ENCODE data around the gene MAB21L4. TPM values are rescaled to one million over a fixed set of nuclear protein-coding genes. Genes with fewer than 3 reads are reported as not detected.

The MAB21L4 gene
- total RNA-seq, 1 donor from 2014 or later = 0.59 TPM

DNA sequence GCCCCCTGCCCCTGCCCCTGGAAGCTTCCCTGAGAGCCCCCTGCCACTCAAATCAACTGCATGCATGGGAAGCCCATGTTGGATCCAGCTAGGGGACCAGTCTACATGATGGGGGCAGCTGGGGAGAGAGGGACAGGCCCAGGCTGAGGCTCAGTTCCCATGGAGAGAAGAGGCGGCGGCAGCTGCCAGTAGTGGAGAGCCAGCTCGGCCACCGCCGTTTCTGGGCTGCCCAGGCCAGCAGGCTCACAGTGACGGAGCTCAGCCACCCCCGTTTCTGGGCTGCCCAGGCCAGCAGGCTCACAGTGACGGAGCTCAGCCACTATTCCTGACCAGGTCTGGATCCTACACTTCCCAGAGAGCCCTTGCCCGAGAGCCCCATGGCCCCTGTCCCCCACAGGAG lies 3.6 kb downstream of the MAB21L4 start:
- H3K36me3 Mint-ChIP-seq (ENCODE audit: low read depth, unreplicated experiment) = no peaks in the 10 kb centered on the region
- Histone ChIP-seq H3K4me3 (ENCODE audit: insufficient read depth, low read depth, low read length) (no peak overlapping the region), H3K27me3 (ENCODE audit: insufficient read depth, low read length) (no peaks in the 10 kb centered on the region), H3K9me3 (ENCODE audit: insufficient read depth, low read depth, low read length) (no peaks in the 10 kb centered on the region), H3K4me2 (ENCODE audit: low read length) (no peak overlapping the region), H3K36me3 (ENCODE audit: insufficient read depth, low read length) (no peaks in the 10 kb centered on the region), H3K27ac (ENCODE audit: low read depth, low read length) (no peak overlapping the region), H3K79me2 (ENCODE audit: insufficient read depth, low read length) (no peaks in the 10 kb centered on the region), H4K20me1 (ENCODE audit: insufficient read depth, low read length) (no peaks in the 10 kb centered on the region), H3K9ac (ENCODE audit: low read length) (no peak overlapping the region), H2AFZ (ENCODE audit: low read depth, low read length) (no peak overlapping the region), H3K4me1 (ENCODE audit: insufficient read depth, low read length) (peaks cover 3% of the 10 kb centered on the region)
- no peaks in the 10 kb centered on the region for H3K4me1 Mint-ChIP-seq (ENCODE audit: low read depth, unreplicated experiment)
- TF ChIP-seq, protein P1, sequence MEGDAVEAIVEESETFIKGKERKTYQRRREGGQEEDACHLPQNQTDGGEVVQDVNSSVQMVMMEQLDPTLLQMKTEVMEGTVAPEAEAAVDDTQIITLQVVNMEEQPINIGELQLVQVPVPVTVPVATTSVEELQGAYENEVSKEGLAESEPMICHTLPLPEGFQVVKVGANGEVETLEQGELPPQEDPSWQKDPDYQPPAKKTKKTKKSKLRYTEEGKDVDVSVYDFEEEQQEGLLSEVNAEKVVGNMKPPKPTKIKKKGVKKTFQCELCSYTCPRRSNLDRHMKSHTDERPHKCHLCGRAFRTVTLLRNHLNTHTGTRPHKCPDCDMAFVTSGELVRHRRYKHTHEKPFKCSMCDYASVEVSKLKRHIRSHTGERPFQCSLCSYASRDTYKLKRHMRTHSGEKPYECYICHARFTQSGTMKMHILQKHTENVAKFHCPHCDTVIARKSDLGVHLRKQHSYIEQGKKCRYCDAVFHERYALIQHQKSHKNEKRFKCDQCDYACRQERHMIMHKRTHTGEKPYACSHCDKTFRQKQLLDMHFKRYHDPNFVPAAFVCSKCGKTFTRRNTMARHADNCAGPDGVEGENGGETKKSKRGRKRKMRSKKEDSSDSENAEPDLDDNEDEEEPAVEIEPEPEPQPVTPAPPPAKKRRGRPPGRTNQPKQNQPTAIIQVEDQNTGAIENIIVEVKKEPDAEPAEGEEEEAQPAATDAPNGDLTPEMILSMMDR (IDR thresholded peaks at IDR 0.05; ENCODE audit: insufficient read depth, low read depth, low read length) = no peak
- TF ChIP-seq EZH2 (IDR thresholded peaks at IDR 0.05; ENCODE audit: insufficient read depth, low read length) = no peak
- no peaks in the 10 kb centered on the region for H3K9me3 Mint-ChIP-seq (ENCODE audit: unreplicated experiment)
- no peak overlapping the region for H3K27ac Mint-ChIP-seq (ENCODE audit: unreplicated experiment)
- no peak overlapping the region for H3K4me3 Mint-ChIP-seq (ENCODE audit: unreplicated experiment)
- DNase-seq (ENCODE audit: low read depth) (no peak), FAIRE-seq (no peak)
- H3K27me3 Mint-ChIP-seq (ENCODE audit: low read depth, unreplicated experiment) = peaks cover 10% of the 10 kb centered on the region

DNA sequence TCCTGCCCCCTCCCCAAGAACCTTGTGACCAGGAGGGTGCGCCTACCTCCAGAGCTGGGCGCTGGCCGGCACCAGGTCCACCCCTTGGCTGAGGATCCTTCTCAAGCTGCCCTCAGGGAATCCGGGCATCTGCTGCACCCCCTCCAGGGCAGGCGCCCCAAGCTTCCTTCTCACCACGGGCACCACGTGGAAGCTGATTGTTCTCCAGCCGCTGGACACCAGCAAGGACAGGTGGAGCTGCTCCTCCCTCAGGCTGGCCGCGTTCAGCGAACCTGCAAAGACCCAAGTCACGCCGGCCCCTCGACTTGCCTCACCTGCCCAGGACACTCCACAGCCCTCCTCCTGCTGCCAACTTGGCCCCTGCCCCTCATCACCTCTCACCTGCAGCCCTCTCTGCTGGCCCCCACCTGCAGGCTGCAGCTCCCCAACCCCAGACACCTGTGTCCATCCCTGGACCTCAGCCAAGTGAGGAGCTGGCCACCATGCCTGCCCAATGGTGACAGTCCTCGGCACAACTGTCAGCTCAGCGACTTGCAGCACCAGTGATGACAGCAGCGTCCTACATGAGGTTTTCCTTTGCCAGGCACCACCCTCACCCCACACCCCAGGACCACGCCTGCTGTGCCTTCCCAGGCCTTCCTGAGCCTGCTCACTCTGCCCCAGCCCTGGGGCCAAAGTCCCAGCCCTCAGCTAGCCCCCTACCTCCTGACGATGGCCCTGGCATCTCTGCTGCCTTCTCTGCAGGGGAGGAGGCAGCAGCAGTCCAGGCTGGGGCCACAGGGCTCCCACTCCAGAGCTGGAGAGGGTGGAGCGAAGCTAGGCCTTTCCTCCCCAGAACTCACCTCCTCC lies 4.2 kb downstream of the MAB21L4 start:
- no peaks in the 10 kb centered on the region for H3K36me3 Mint-ChIP-seq (ENCODE audit: low read depth, unreplicated experiment)
- DNase-seq (ENCODE audit: low read depth) = no peak
- H3K27me3 Mint-ChIP-seq (ENCODE audit: low read depth, unreplicated experiment) = peaks cover 10% of the 10 kb centered on the region
- H3K4me3 Mint-ChIP-seq (ENCODE audit: unreplicated experiment) = no peak overlapping the region
- H3K79me2 ChIP-seq (ENCODE audit: insufficient read depth, low read length) = no peaks in the 10 kb centered on the region
- peaks cover 3% of the 10 kb centered on the region for H3K4me1 ChIP-seq (ENCODE audit: insufficient read depth, low read length)
- H3K4me3 ChIP-seq (ENCODE audit: insufficient read depth, low read depth, low read length) = no peak overlapping the region
- H3K9me3 Mint-ChIP-seq (ENCODE audit: unreplicated experiment) = no peaks in the 10 kb centered on the region
- H3K27ac ChIP-seq (ENCODE audit: low read depth, low read length) = no peak overlapping the region
- no peaks in the 10 kb centered on the region for H3K36me3 ChIP-seq (ENCODE audit: insufficient read depth, low read length)
- no peak overlapping the region for H3K9ac ChIP-seq (ENCODE audit: low read length)
- H3K4me1 Mint-ChIP-seq (ENCODE audit: low read depth, unreplicated experiment) = no peaks in the 10 kb centered on the region
- no peaks in the 10 kb centered on the region for H3K9me3 ChIP-seq (ENCODE audit: insufficient read depth, low read depth, low read length)
- H4K20me1 ChIP-seq (ENCODE audit: insufficient read depth, low read length) = no peaks in the 10 kb centered on the region
- H2AFZ ChIP-seq (ENCODE audit: low read depth, low read length) = no peak overlapping the region
- FAIRE-seq = no peak
- TF ChIP-seq EZH2 (IDR thresholded peaks at IDR 0.05; ENCODE audit: insufficient read depth, low read length) = no peak
- TF ChIP-seq, protein P1 (IDR thresholded peaks at IDR 0.05; ENCODE audit: insufficient read depth, low read depth, low read length) = no peak
- no peaks in the 10 kb centered on the region for H3K27me3 ChIP-seq (ENCODE audit: insufficient read depth, low read length)
- H3K4me2 ChIP-seq (ENCODE audit: low read length) = no peak overlapping the region
- no peak overlapping the region for H3K27ac Mint-ChIP-seq (ENCODE audit: unreplicated experiment)

DNA sequence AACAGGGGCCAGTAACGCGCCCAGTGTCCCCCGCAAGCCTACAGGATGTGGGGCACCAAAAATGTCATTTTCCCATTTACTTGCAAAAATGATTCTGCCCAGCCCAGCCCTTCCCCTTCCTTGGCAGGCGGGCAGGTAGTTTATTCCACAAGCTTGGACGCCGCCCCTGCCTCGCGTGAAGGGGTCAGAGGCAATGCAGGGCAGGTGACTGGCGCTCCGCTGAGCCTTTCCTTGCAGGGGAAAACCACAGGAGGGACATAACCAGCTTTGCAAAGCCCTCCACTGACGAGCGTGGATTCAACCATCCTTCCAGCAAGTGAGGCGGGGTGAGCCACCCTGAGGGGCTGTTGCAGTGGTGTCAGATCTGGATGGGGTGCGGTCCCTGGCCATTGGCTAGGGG lies 5.3 kb downstream of the MAB21L4 start:
- Mint-ChIP-seq H3K27ac (ENCODE audit: unreplicated experiment) (no peak overlapping the region), H3K9me3 (ENCODE audit: unreplicated experiment) (no peaks in the 10 kb centered on the region), H3K36me3 (ENCODE audit: low read depth, unreplicated experiment) (no peaks in the 10 kb centered on the region), H3K4me1 (ENCODE audit: low read depth, unreplicated experiment) (peaks cover 1% of the 10 kb centered on the region), H3K27me3 (ENCODE audit: low read depth, unreplicated experiment) (peaks cover 12% of the 10 kb centered on the region), H3K4me3 (ENCODE audit: unreplicated experiment) (no peak overlapping the region)
- no peak for FAIRE-seq
- no peaks in the 10 kb centered on the region for H4K20me1 ChIP-seq (ENCODE audit: insufficient read depth, low read length)
- no peak for TF ChIP-seq EZH2 (IDR thresholded peaks at IDR 0.05; ENCODE audit: insufficient read depth, low read length)
- TF ChIP-seq, protein P1 (IDR thresholded peaks at IDR 0.05; ENCODE audit: insufficient read depth, low read depth, low read length) = no peak
- no peak overlapping the region for H3K4me2 ChIP-seq (ENCODE audit: low read length)
- H3K79me2 ChIP-seq (ENCODE audit: insufficient read depth, low read length) = no peaks in the 10 kb centered on the region
- H3K9me3 ChIP-seq (ENCODE audit: insufficient read depth, low read depth, low read length) = no peaks in the 10 kb centered on the region
- H3K4me1 ChIP-seq (ENCODE audit: insufficient read depth, low read length) = peaks cover 3% of the 10 kb centered on the region
- H2AFZ ChIP-seq (ENCODE audit: low read depth, low read length) = no peak overlapping the region
- no peak overlapping the region for H3K27ac ChIP-seq (ENCODE audit: low read depth, low read length)
- H3K4me3 ChIP-seq (ENCODE audit: insufficient read depth, low read depth, low read length) = no peak overlapping the region
- H3K27me3 ChIP-seq (ENCODE audit: insufficient read depth, low read length) = no peaks in the 10 kb centered on the region
- H3K36me3 ChIP-seq (ENCODE audit: insufficient read depth, low read length) = no peaks in the 10 kb centered on the region
- H3K9ac ChIP-seq (ENCODE audit: low read length) = no peak overlapping the region
- no peak for DNase-seq (ENCODE audit: low read depth)
